Measurements from ENCODE around the gene LRRK1.

DNA sequence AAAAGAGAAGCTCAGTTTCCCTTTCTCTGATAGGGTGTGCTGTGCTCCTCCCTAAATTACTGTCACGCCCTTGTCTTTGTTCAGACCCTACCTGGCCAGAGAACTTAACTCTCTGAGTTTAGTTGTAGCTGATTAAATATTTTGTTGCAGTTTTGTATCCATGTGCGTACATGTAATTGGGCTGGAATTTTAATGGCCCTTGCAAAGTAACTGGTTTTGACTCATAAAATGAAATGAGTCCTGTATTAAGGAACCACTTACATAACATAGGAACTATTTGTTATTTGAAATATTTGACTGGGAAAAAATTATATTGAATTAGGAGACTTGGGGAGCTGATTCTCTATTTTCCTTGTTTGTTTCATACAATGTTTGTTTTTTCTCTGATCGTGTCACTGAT is 80.2 kb downstream of the LRRK1 start:
- TF ChIP-seq, protein P1, sequence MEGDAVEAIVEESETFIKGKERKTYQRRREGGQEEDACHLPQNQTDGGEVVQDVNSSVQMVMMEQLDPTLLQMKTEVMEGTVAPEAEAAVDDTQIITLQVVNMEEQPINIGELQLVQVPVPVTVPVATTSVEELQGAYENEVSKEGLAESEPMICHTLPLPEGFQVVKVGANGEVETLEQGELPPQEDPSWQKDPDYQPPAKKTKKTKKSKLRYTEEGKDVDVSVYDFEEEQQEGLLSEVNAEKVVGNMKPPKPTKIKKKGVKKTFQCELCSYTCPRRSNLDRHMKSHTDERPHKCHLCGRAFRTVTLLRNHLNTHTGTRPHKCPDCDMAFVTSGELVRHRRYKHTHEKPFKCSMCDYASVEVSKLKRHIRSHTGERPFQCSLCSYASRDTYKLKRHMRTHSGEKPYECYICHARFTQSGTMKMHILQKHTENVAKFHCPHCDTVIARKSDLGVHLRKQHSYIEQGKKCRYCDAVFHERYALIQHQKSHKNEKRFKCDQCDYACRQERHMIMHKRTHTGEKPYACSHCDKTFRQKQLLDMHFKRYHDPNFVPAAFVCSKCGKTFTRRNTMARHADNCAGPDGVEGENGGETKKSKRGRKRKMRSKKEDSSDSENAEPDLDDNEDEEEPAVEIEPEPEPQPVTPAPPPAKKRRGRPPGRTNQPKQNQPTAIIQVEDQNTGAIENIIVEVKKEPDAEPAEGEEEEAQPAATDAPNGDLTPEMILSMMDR (IDR thresholded peaks at IDR 0.05), result no peak
- no peak for TF ChIP-seq POLR2A (IDR thresholded peaks at IDR 0.05)

All from uterus (tissue), 2 donors.